ENCODE measurements around the gene HPCA. TPM values are rescaled to one million over a fixed set of nuclear protein-coding genes. Genes with fewer than 3 reads are reported as not detected.

HPCA gene
- total RNA-seq, 1 experiment from 2014 or later: not detected

- no peak overlapping the region for H3K4me3 ChIP-seq
- H3K9me3 ChIP-seq: no peaks in the 10 kb centered on the region
- no peak for DNase-seq
- H3K27me3 ChIP-seq: no peaks in the 10 kb centered on the region
- no peaks in the 10 kb centered on the region for H3K36me3 ChIP-seq
Measured at GRCh38 chr1:32906654-32907053, 20.4 kb downstream of the HPCA start.

GRCh38 chr1:32907435-32907834, 21.1 kb downstream of the HPCA start:
- Histone ChIP-seq H3K27me3 (no peaks in the 10 kb centered on the region), H3K36me3 (no peaks in the 10 kb centered on the region), H3K4me3 (no peak overlapping the region), H3K9me3 (no peaks in the 10 kb centered on the region)
- DNase-seq: no peak

- Histone ChIP-seq H3K4me3 (no peak overlapping the region), H3K27me3 (no peaks in the 10 kb centered on the region), H3K9me3 (no peaks in the 10 kb centered on the region), H3K36me3 (no peaks in the 10 kb centered on the region)
- no peak for DNase-seq
Measured at GRCh38 chr1:32910319-32910718, 24.0 kb downstream of the HPCA start.

GRCh38 chr1:32915766-32916706, 29.7 kb downstream of the HPCA start:
- Histone ChIP-seq H3K4me3 (no peak overlapping the region), H3K9me3 (no peaks in the 10 kb centered on the region), H3K36me3 (no peaks in the 10 kb centered on the region), H3K27me3 (no peaks in the 10 kb centered on the region)
- DNase-seq: no peak

- H3K4me3 ChIP-seq: no peak overlapping the region
- H3K9me3 ChIP-seq: no peaks in the 10 kb centered on the region
- H3K27me3 ChIP-seq: no peaks in the 10 kb centered on the region
- DNase-seq: no peak
- H3K36me3 ChIP-seq: no peaks in the 10 kb centered on the region
Measured at GRCh38 chr1:32917521-32917920, 31.2 kb downstream of the HPCA start.

GRCh38 chr1:32918179-32918578, 31.9 kb downstream of the HPCA start:
- DNase-seq: no peak
- no peaks in the 10 kb centered on the region for H3K27me3 ChIP-seq

GRCh38 chr1:32919811-32920733, 33.8 kb downstream of the HPCA start:
- H3K4me3 ChIP-seq: no peak overlapping the region
- no peaks in the 10 kb centered on the region for H3K9me3 ChIP-seq
- no peaks in the 10 kb centered on the region for H3K36me3 ChIP-seq
- peak; percentile 66 for DNase-seq
- no peaks in the 10 kb centered on the region for H3K27me3 ChIP-seq

More at GRCh38 chr1:32918179-32918578, 31.9 kb downstream of the HPCA start:
- Histone ChIP-seq H3K4me3 (no peak overlapping the region), H3K9me3 (no peaks in the 10 kb centered on the region), H3K36me3 (no peaks in the 10 kb centered on the region)

GRCh38 chr1:32920833-32921232, 34.5 kb downstream of the HPCA start:
- Histone ChIP-seq H3K27me3 (no peaks in the 10 kb centered on the region), H3K9me3 (no peaks in the 10 kb centered on the region), H3K4me3 (no peak overlapping the region), H3K36me3 (no peaks in the 10 kb centered on the region)
- peak; percentile 68 for DNase-seq

GRCh38 chr1:32924881-32925344, 38.6 kb downstream of the HPCA start:
- Histone ChIP-seq H3K4me3 (no peak overlapping the region), H3K36me3 (no peaks in the 10 kb centered on the region), H3K27me3 (no peaks in the 10 kb centered on the region), H3K9me3 (no peaks in the 10 kb centered on the region)
- DNase-seq: no peak

- DNase-seq: no peak
- H3K36me3 ChIP-seq: no peaks in the 10 kb centered on the region
Measured at GRCh38 chr1:32925403-32926162, 39.3 kb downstream of the HPCA start.

GRCh38 chr1:32926562-32926961, 40.3 kb downstream of the HPCA start:
- H3K9me3 ChIP-seq: no peaks in the 10 kb centered on the region

More at GRCh38 chr1:32925403-32926162, 39.3 kb downstream of the HPCA start:
- H3K4me3 ChIP-seq: no peak overlapping the region
- no peaks in the 10 kb centered on the region for H3K27me3 ChIP-seq
- no peaks in the 10 kb centered on the region for H3K9me3 ChIP-seq

GRCh38 chr1:32927441-32927840, 41.1 kb downstream of the HPCA start:
- Histone ChIP-seq H3K4me3 (no peak overlapping the region), H3K27me3 (no peaks in the 10 kb centered on the region)
- DNase-seq: no peak

More at GRCh38 chr1:32926562-32926961, 40.3 kb downstream of the HPCA start:
- Histone ChIP-seq H3K36me3 (no peaks in the 10 kb centered on the region), H3K4me3 (no peak overlapping the region), H3K27me3 (no peaks in the 10 kb centered on the region)
- DNase-seq: no peak

GRCh38 chr1:32928285-32928684, 42.0 kb downstream of the HPCA start:
- H3K4me3 ChIP-seq: no peak overlapping the region
- no peaks in the 10 kb centered on the region for H3K9me3 ChIP-seq
- DNase-seq: no peak
- no peaks in the 10 kb centered on the region for H3K27me3 ChIP-seq
- no peaks in the 10 kb centered on the region; the same call in 1 of the 2 replicates for H3K36me3 ChIP-seq

More at GRCh38 chr1:32927441-32927840, 41.1 kb downstream of the HPCA start:
- Histone ChIP-seq H3K36me3 (no peaks in the 10 kb centered on the region), H3K9me3 (no peaks in the 10 kb centered on the region)

GRCh38 chr1:32928715-32929114, 42.4 kb downstream of the HPCA start:
- no peak for DNase-seq
- Histone ChIP-seq H3K27me3 (no peaks in the 10 kb centered on the region), H3K9me3 (no peaks in the 10 kb centered on the region), H3K36me3 (peaks cover 2% of the 10 kb centered on the region; the same call in 1 of the 2 replicates), H3K4me3 (no peak overlapping the region)

GRCh38 chr1:32929366-32929765, 43.1 kb downstream of the HPCA start:
- Histone ChIP-seq H3K9me3 (no peaks in the 10 kb centered on the region), H3K4me3 (no peak overlapping the region), H3K36me3 (peaks cover 6% of the 10 kb centered on the region), H3K27me3 (no peaks in the 10 kb centered on the region)
- no peak for DNase-seq

GRCh38 chr1:32931760-32932159, 45.5 kb downstream of the HPCA start:
- Histone ChIP-seq H3K9me3 (no peaks in the 10 kb centered on the region), H3K36me3 (peaks cover 14% of the 10 kb centered on the region), H3K27me3 (no peaks in the 10 kb centered on the region), H3K4me3 (no peak overlapping the region)
- no peak for DNase-seq

Data from MG63 (cell line).